Lower leg skin (tissue), 3 donors: Measurements from ENCODE around the gene SLC22A23.

Experiments used
- POLR2A ChIP-seq, 2 donors: fragments of 450-650 bp; IDR thresholded peaks; one replicate each; pipeline ENCODE4 v1.6.1; 2016 to 2017; ENCODE audit warnings: antibody characterized with exemption in 2 of 2, mild to moderate bottlenecking in 1 of 2, moderate library complexity in 1 of 2
- TF ChIP-seq, protein P1 (sequence below), 3 donors: fragments of 450-650 bp; IDR thresholded peaks; one replicate each; pipeline ENCODE4 v1.5.1; 2016; ENCODE audit warnings: antibody characterized with exemption in 3 of 3, mild to moderate bottlenecking in 3 of 3, moderate library complexity in 2 of 3

- TF ChIP-seq, protein P1, sequence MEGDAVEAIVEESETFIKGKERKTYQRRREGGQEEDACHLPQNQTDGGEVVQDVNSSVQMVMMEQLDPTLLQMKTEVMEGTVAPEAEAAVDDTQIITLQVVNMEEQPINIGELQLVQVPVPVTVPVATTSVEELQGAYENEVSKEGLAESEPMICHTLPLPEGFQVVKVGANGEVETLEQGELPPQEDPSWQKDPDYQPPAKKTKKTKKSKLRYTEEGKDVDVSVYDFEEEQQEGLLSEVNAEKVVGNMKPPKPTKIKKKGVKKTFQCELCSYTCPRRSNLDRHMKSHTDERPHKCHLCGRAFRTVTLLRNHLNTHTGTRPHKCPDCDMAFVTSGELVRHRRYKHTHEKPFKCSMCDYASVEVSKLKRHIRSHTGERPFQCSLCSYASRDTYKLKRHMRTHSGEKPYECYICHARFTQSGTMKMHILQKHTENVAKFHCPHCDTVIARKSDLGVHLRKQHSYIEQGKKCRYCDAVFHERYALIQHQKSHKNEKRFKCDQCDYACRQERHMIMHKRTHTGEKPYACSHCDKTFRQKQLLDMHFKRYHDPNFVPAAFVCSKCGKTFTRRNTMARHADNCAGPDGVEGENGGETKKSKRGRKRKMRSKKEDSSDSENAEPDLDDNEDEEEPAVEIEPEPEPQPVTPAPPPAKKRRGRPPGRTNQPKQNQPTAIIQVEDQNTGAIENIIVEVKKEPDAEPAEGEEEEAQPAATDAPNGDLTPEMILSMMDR (IDR thresholded peaks at IDR 0.05) = no peak
- no peak for TF ChIP-seq POLR2A (IDR thresholded peaks at IDR 0.05)
These were observed 197.9 kb downstream of the SLC22A23 start, which contains the start of gene PSMG4 for GRCh38 chr6:3258720-3259490.
